Liver (tissue), 9 donors: ENCODE data around the gene KNTC1. TPM values are rescaled to one million over a fixed set of nuclear protein-coding genes. Genes with fewer than 3 reads are reported as not detected.

Source experiments
- DNase-seq: peaks from one replicate; pipeline ENCODE4 v3.0.0-alpha.2; 2017; ENCODE audit warnings: low spot score
- H3K27ac ChIP-seq, 2 donors: one replicate each; pipeline ENCODE4 v1.7.0; 2013; ENCODE audit warnings: inconsistent platforms in 2 of 2, low read length in 2 of 2, control low read depth in 1 of 2, low read depth in 1 of 2, mild to moderate bottlenecking in 1 of 2
- H3K27me3 ChIP-seq, 4 donors: one replicate each; pipeline versions ENCODE4 v1.6.1 to v1.7.0; 2013; ENCODE audit warnings: low read length in 3 of 4, inconsistent platforms in 1 of 4, mild to moderate bottlenecking in 1 of 4, moderate library complexity in 1 of 4; ENCODE audit not compliant: control insufficient read depth in 4 of 4, insufficient read depth in 4 of 4
- H3K36me3 ChIP-seq, 4 donors: one replicate each; pipeline versions ENCODE4 v1.6.1 to v1.7.0; 2013; ENCODE audit warnings: low read length in 3 of 4, mild to moderate bottlenecking in 3 of 4, low read depth in 1 of 4, moderate library complexity in 1 of 4; ENCODE audit not compliant: control insufficient read depth in 4 of 4, insufficient read depth in 3 of 4
- H3K4me1 ChIP-seq, 4 donors: one replicate each; pipeline versions ENCODE4 v1.6.1 to v1.7.0; 2013; ENCODE audit warnings: low read length in 3 of 4, mild to moderate bottlenecking in 3 of 4, moderate library complexity in 1 of 4; ENCODE audit not compliant: control insufficient read depth in 4 of 4, insufficient read depth in 4 of 4
- H3K4me3 ChIP-seq, 3 donors: one replicate each; pipeline versions ENCODE4 v1.6.1 to v1.7.0; 2013; ENCODE audit warnings: low read length in 3 of 3, control low read depth in 1 of 3, low read depth in 1 of 3, mild to moderate bottlenecking in 1 of 3
- H3K9ac ChIP-seq, 2 donors: one replicate each; pipeline ENCODE4 v1.7.0; 2013; ENCODE audit warnings: low read length in 2 of 2, mild to moderate bottlenecking in 2 of 2, moderate library complexity in 2 of 2, control low read depth in 1 of 2, low read depth in 1 of 2
- H3K9me3 ChIP-seq, 4 donors: one replicate each; pipeline versions ENCODE4 v1.6.1 to v1.7.0; 2013; ENCODE audit warnings: low read length in 3 of 4; ENCODE audit not compliant: control insufficient read depth in 4 of 4
- CTCF ChIP-seq: fragments of 150-350 bp; IDR thresholded peaks from 2 replicates; pipeline ENCODE4 v1.5.1; 2017; ENCODE audit warnings: improper control_type of control experiment, low read depth, low read length; ENCODE audit not compliant: missing input control
- EGR1 ChIP-seq, 2 donors: IDR thresholded peaks; 2 replicates each; pipeline ENCODE4 v1.6.1; 2016 to 2018; ENCODE audit warnings: antibody characterized with exemption in 2 of 2, low read depth in 2 of 2
- FOXA1 ChIP-seq: IDR thresholded peaks from 2 replicates; pipeline ENCODE4 v1.6.1; 2016; ENCODE audit warnings: antibody characterized with exemption
- FOXA2 ChIP-seq: IDR thresholded peaks from 2 replicates; pipeline ENCODE4 v1.6.1; 2016; ENCODE audit warnings: antibody characterized with exemption
- GABPA ChIP-seq, 2 donors: IDR thresholded peaks in 1 of 2; conservative IDR thresholded peaks in 1 of 2; 2 replicates each; pipeline ENCODE4 v1.6.1; 2016; ENCODE audit warnings: antibody characterized with exemption in 2 of 2, mild to moderate bottlenecking in 1 of 2, moderate library complexity in 1 of 2
- HNF4A ChIP-seq, 2 donors: conservative IDR thresholded peaks; 2 replicates each; pipeline ENCODE4 v1.6.1; 2016; ENCODE audit warnings: antibody characterized with exemption in 2 of 2, mild to moderate bottlenecking in 2 of 2
- HNF4G ChIP-seq: IDR thresholded peaks from 2 replicates; pipeline ENCODE4 v1.6.1; 2016; ENCODE audit warnings: antibody characterized with exemption
- JUND ChIP-seq, 2 donors: IDR thresholded peaks; 2 replicates each; pipeline ENCODE4 v1.6.1; 2016; ENCODE audit warnings: antibody characterized with exemption in 2 of 2
- MAX ChIP-seq: IDR thresholded peaks from 2 replicates; pipeline ENCODE4 v1.6.1; 2016; ENCODE audit warnings: antibody characterized with exemption
- NR2F2 ChIP-seq: IDR thresholded peaks from 2 replicates; pipeline ENCODE4 v1.6.1; 2016; ENCODE audit warnings: antibody characterized with exemption
- RAD21 ChIP-seq, 2 donors: IDR thresholded peaks; 2 replicates each; pipeline ENCODE4 v1.6.1; 2016; ENCODE audit warnings: antibody characterized with exemption in 2 of 2, mild to moderate bottlenecking in 2 of 2
- RXRA ChIP-seq, 2 donors: IDR thresholded peaks; 2 replicates each; pipeline ENCODE4 v1.6.1; 2017 to 2018; ENCODE audit warnings: antibody characterized with exemption in 2 of 2, mild to moderate bottlenecking in 1 of 2
- SP1 ChIP-seq: IDR thresholded peaks from 2 replicates; pipeline ENCODE4 v1.6.1; 2018; ENCODE audit warnings: antibody characterized with exemption, mild to moderate bottlenecking
- TAF1 ChIP-seq: conservative IDR thresholded peaks from 2 replicates; pipeline ENCODE4 v1.6.1; 2016; ENCODE audit warnings: antibody characterized with exemption, mild to moderate bottlenecking
- YY1 ChIP-seq: IDR thresholded peaks from 2 replicates; pipeline ENCODE4 v1.6.1; 2016; ENCODE audit warnings: antibody characterized with exemption, mild to moderate bottlenecking
- ZBTB33 ChIP-seq: IDR thresholded peaks from 2 replicates; pipeline ENCODE4 v1.6.1; 2016; ENCODE audit warnings: antibody characterized with exemption
- WGBS: extraction: QIAGEN DNeasy Blood & Tissue Kit; methylation state at CpG from one replicate; pipeline ENCODE4 v1.1.7; 2013; 5-methylcytosine and 5-hydroxymethylcytosine counted together
- polyA plus RNA-seq, 2 donors: library from polyadenylated mRNA; stranded (reverse) in 1 of 2; unstranded in 1 of 2; fragments of 200-250 nt in 1 of 2; fragments of >200 nt in 1 of 2; fragmentation: Nextera tagmentation in 1 of 2; extraction: Ambion mirVana in 1 of 2; gene quantifications; one replicate each; pipeline versions ENCODE4 v1.2.1 to v1.2.3, GENCODE V29; 2013 to 2015
- total RNA-seq, 2 donors: library from RNA; depleted of rRNA; stranded (reverse); fragments of >200 nt; gene quantifications; one replicate each; pipeline ENCODE4 v1.2.3, GENCODE V29; 2014
- TF ChIP-seq, protein P1 (sequence below): IDR thresholded peaks from 2 replicates; pipeline ENCODE4 v1.6.1; 2016; ENCODE audit warnings: antibody characterized with exemption, mild to moderate bottlenecking
- TF ChIP-seq, protein P2 (sequence below): IDR thresholded peaks from 2 replicates; pipeline ENCODE4 v1.6.1; 2016; ENCODE audit warnings: antibody characterized with exemption
- donor health status: healthy.
- donor health status: healthy.
- donor health status: healthy.
- donor health status: healthy.
- donor health status: healthy.

The KNTC1 gene
- total and polyA plus RNA-seq, 4 donors = 1.3 to 34.7 (median 4.0) TPM

DNA sequence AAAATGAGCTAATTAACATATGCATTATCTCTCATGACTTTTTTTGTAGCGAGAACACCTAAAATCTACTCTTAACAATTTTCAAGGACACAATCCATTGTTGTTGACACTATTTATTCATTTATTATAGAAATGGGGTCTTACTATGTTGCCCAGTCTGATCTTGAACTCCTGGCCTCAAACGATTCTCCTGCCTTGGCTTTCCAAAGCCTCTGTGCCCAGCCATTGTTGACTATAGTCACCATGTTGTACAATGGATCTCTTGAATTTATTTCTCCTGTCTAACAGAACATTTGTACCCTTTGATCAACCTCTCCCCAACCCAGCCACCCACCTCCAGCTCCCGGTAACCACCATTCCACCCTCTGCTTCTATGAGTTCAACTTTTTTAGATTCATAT is 134.9 kb downstream of the KNTC1 start (continued):
- TF ChIP-seq, protein P1, sequence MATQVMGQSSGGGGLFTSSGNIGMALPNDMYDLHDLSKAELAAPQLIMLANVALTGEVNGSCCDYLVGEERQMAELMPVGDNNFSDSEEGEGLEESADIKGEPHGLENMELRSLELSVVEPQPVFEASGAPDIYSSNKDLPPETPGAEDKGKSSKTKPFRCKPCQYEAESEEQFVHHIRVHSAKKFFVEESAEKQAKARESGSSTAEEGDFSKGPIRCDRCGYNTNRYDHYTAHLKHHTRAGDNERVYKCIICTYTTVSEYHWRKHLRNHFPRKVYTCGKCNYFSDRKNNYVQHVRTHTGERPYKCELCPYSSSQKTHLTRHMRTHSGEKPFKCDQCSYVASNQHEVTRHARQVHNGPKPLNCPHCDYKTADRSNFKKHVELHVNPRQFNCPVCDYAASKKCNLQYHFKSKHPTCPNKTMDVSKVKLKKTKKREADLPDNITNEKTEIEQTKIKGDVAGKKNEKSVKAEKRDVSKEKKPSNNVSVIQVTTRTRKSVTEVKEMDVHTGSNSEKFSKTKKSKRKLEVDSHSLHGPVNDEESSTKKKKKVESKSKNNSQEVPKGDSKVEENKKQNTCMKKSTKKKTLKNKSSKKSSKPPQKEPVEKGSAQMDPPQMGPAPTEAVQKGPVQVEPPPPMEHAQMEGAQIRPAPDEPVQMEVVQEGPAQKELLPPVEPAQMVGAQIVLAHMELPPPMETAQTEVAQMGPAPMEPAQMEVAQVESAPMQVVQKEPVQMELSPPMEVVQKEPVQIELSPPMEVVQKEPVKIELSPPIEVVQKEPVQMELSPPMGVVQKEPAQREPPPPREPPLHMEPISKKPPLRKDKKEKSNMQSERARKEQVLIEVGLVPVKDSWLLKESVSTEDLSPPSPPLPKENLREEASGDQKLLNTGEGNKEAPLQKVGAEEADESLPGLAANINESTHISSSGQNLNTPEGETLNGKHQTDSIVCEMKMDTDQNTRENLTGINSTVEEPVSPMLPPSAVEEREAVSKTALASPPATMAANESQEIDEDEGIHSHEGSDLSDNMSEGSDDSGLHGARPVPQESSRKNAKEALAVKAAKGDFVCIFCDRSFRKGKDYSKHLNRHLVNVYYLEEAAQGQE = no peak
- TF ChIP-seq HNF4G (no peak), NR2F2 (no peak), JUND (IDR thresholded peaks at IDR 0.05) (no peak), FOXA2 (no peak), EGR1 (IDR thresholded peaks at IDR 0.05; ENCODE audit: low read depth in 2 of 2) (no peak), YY1 (no peak), RAD21 (IDR thresholded peaks at IDR 0.05) (no peak)

DNA sequence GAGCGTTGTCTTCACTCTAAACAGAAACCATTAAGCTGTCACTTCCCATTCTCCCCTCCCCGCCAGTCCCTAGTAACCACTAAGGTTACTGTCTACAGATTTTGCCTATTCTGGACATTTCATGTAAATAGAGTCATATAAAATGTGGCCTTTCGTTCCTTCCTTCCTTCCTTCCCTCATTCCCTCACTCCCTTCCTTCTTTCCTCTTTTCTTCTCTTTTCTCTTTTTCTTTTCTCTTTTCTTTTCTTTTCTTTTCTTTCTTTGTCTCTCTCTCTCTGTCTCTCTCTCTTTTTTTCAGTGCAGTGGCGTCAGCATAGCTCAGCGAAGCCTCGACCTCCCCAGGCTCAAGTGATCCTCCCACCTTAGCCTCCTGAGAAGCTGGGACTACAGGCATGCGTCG is 138.3 kb downstream of the KNTC1 start:
- H3K4me1 ChIP-seq = no peaks in the 10 kb centered on the region
- H3K36me3 ChIP-seq = no peaks in the 10 kb centered on the region
- no peak overlapping the region for H3K27ac ChIP-seq
- no peak overlapping the region for H3K9ac ChIP-seq
- TF ChIP-seq HNF4A (conservative IDR thresholded peaks at IDR 0.05) = no peak
- TF ChIP-seq TAF1 = no peak
- TF ChIP-seq, protein P1 = no peak
- TF ChIP-seq RAD21 (IDR thresholded peaks at IDR 0.05) = no peak
- no peak for TF ChIP-seq MAX
- no peak for TF ChIP-seq ZBTB33
- TF ChIP-seq, protein P2, sequence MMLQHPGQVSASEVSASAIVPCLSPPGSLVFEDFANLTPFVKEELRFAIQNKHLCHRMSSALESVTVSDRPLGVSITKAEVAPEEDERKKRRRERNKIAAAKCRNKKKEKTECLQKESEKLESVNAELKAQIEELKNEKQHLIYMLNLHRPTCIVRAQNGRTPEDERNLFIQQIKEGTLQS = no peak
- no peak for TF ChIP-seq JUND (IDR thresholded peaks at IDR 0.05)
- no peak for TF ChIP-seq CTCF
- TF ChIP-seq FOXA2 = no peak
- no peak for TF ChIP-seq NR2F2
- no peak for TF ChIP-seq EGR1 (IDR thresholded peaks at IDR 0.05; ENCODE audit: low read depth in 2 of 2)
- no peak for TF ChIP-seq RXRA (IDR thresholded peaks at IDR 0.05)
- no peak for TF ChIP-seq SP1
- TF ChIP-seq GABPA (IDR thresholded peaks at IDR 0.05 in 1 of 2, conservative IDR thresholded peaks at IDR 0.05 in 1 of 2) = no peak
- TF ChIP-seq FOXA1 = no peak
- TF ChIP-seq HNF4G = no peak
- no peak for TF ChIP-seq YY1
- WGBS = 87% methylated on average over 8 of the region's 8 CpGs
- no peaks in the 10 kb centered on the region for H3K9me3 ChIP-seq
- H3K27me3 ChIP-seq = no peaks in the 10 kb centered on the region
- DNase-seq = no peak
- H3K4me3 ChIP-seq = no peak overlapping the region
